GM06990 (cell line): ENCODE measurements around the gene TOGARAM2.

ENCODE experiments used
- DNase-seq: peaks from one replicate; pipeline ENCODE4 v3.0.0-alpha.2; 2011; ENCODE audit not compliant: insufficient read length; ENCODE audit errors: extremely low read depth
- H3K27me3 ChIP-seq: replicated peaks from 2 replicates; pipeline ENCODE4 v1.6.0; 2011; ENCODE audit warnings: low read length; ENCODE audit not compliant: control insufficient read depth, insufficient read depth
- H3K36me3 ChIP-seq: 2 replicates; pipeline ENCODE4 v1.5.1; 2011; ENCODE audit warnings: low read length; ENCODE audit not compliant: control insufficient read depth, insufficient read depth
- H3K4me3 ChIP-seq: replicated peaks from 2 replicates; pipeline ENCODE4 v1.5.1; 2011; ENCODE audit warnings: low read depth, mild to moderate bottlenecking, control low read depth, low read length
- TF ChIP-seq, protein P1 (sequence below): IDR thresholded peaks from 2 replicates; pipeline ENCODE4 v1.5.1; 2011; ENCODE audit warnings: low read length, control low read depth, mild to moderate bottlenecking, inconsistent platforms; ENCODE audit not compliant: insufficient read depth, poor library complexity, severe bottlenecking

TOGARAM2 gene

GRCh38 chr2:28991021-28991420, 9.9 kb downstream of the TOGARAM2 start:
- TF ChIP-seq, protein P1, sequence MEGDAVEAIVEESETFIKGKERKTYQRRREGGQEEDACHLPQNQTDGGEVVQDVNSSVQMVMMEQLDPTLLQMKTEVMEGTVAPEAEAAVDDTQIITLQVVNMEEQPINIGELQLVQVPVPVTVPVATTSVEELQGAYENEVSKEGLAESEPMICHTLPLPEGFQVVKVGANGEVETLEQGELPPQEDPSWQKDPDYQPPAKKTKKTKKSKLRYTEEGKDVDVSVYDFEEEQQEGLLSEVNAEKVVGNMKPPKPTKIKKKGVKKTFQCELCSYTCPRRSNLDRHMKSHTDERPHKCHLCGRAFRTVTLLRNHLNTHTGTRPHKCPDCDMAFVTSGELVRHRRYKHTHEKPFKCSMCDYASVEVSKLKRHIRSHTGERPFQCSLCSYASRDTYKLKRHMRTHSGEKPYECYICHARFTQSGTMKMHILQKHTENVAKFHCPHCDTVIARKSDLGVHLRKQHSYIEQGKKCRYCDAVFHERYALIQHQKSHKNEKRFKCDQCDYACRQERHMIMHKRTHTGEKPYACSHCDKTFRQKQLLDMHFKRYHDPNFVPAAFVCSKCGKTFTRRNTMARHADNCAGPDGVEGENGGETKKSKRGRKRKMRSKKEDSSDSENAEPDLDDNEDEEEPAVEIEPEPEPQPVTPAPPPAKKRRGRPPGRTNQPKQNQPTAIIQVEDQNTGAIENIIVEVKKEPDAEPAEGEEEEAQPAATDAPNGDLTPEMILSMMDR: no peak
- no peak overlapping the region for H3K4me3 ChIP-seq
- no peaks in the 10 kb centered on the region; the same call in 1 of the 2 replicates for H3K27me3 ChIP-seq
- H3K36me3 ChIP-seq: no peaks in the 10 kb centered on the region
- DNase-seq: no peak

DNA sequence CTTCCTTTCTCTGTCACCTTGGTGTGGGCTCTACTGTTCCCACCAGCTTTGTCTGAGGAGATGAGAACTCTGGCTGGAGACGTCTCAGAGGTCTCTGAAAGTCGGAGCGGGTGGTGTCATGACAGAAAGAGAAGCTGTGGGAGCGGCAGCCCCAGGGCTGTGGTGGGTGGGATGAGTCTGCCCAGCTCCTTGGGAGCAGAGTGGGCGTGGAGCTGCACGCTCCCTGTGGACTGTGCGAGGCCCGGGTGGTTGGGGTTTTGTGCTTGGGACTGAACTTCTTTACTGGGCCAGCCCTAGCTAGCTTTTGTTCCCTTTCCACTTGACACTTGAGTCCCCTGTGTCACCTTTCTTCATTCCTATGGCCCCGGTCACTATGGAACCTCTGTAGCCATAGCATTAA, 10.4 kb downstream of the TOGARAM2 start:
- TF ChIP-seq, protein P1: no peak
- no peak for DNase-seq
- Histone ChIP-seq H3K27me3 (no peaks in the 10 kb centered on the region; the same call in 1 of the 2 replicates), H3K4me3 (no peak overlapping the region), H3K36me3 (no peaks in the 10 kb centered on the region)

GRCh38 chr2:28993206-28993960, 12.3 kb downstream of the TOGARAM2 start:
- no peak overlapping the region for H3K4me3 ChIP-seq
- H3K36me3 ChIP-seq: no peaks in the 10 kb centered on the region
- TF ChIP-seq, protein P1: no peak
- DNase-seq: no peak
- H3K27me3 ChIP-seq: no peaks in the 10 kb centered on the region; the same call in 1 of the 2 replicates

GRCh38 chr2:28994074-28994473, 13.0 kb downstream of the TOGARAM2 start:
- Histone ChIP-seq H3K27me3 (no peaks in the 10 kb centered on the region; the same call in 1 of the 2 replicates), H3K4me3 (no peak overlapping the region), H3K36me3 (no peaks in the 10 kb centered on the region)
- TF ChIP-seq, protein P1: no peak
- DNase-seq: no peak

DNA sequence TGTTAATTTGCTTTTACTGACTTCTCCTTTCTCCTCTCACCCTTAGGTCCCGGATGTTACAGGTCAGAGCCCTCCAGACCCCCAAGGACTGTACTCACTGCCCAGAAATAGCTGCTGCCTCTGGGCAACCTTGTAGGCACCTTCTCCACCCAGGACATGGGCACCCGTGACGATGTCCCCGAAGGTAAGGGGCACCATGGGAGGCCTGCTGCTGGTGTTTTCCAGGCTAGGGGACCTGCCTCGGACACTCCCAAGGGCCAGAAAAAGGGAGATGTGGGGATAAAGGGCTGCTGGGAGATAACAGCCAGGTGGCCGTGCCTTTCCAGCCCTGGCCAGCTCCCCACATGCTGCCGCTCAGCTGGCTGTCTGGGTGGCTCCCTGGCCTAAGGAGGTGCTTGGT, 13.6 kb downstream of the TOGARAM2 start:
- Histone ChIP-seq H3K4me3 (no peak overlapping the region), H3K27me3 (no peaks in the 10 kb centered on the region; the same call in 1 of the 2 replicates), H3K36me3 (no peaks in the 10 kb centered on the region)
- TF ChIP-seq, protein P1: no peak
- no peak for DNase-seq
